ENCODE measurements around the gene FAM120C.

The FAM120C gene

GRCh38 chrX:54063361-54063760 lies 119.7 kb downstream of the FAM120C start:
- Histone ChIP-seq H3K27ac (replicated peaks) (no peak overlapping the region), H3K27me3 (ENCODE audit: insufficient read depth, poor library complexity, severe bottlenecking) (no peaks in the 10 kb centered on the region), H3K4me3 (replicated peaks; ENCODE audit: insufficient read depth, low read length) (no peak overlapping the region)
- no peak for DNase-seq (ENCODE audit: low read depth in 1 of 2, low spot score in 1 of 2)
- no peak for TF ChIP-seq SPI1 (IDR thresholded peaks at IDR 0.05; ENCODE audit: borderline replicate concordance, low read depth)
- TF ChIP-seq GABPA (IDR thresholded peaks at IDR 0.05; ENCODE audit: low read depth), result no peak
- TF ChIP-seq POLR2AphosphoS5 (IDR thresholded peaks at IDR 0.05; ENCODE audit: low read depth), result no peak
- no peak for TF ChIP-seq REST (IDR thresholded peaks at IDR 0.05; ENCODE audit: insufficient replicate concordance, low read depth)
- TF ChIP-seq CTCF (IDR thresholded peaks at IDR 0.05; ENCODE audit: insufficient read depth, low read length), result no peak

- no peak overlapping the region for H3K4me3 ChIP-seq (replicated peaks; ENCODE audit: insufficient read depth, low read length)
- no peak for TF ChIP-seq GABPA (IDR thresholded peaks at IDR 0.05; ENCODE audit: low read depth)
- no peak for TF ChIP-seq REST (IDR thresholded peaks at IDR 0.05; ENCODE audit: insufficient replicate concordance, low read depth)
- TF ChIP-seq CTCF (IDR thresholded peaks at IDR 0.05; ENCODE audit: insufficient read depth, low read length), result no peak
- no peak for TF ChIP-seq SPI1 (IDR thresholded peaks at IDR 0.05; ENCODE audit: borderline replicate concordance, low read depth)
- no peak for TF ChIP-seq POLR2AphosphoS5 (IDR thresholded peaks at IDR 0.05; ENCODE audit: low read depth)
- peak in 1 of 2 experiments; percentile 25 for DNase-seq (ENCODE audit: low read depth in 1 of 2, low spot score in 1 of 2)
- no peaks in the 10 kb centered on the region for H3K27me3 ChIP-seq (ENCODE audit: insufficient read depth, poor library complexity, severe bottlenecking)
- peak overlapping the region; percentile 14 for H3K27ac ChIP-seq (replicated peaks)
Observed at GRCh38 chrX:54049801-54050200, 133.3 kb downstream of the FAM120C start.

- Histone ChIP-seq H3K27ac (replicated peaks) (no peak overlapping the region), H3K27me3 (ENCODE audit: insufficient read depth, poor library complexity, severe bottlenecking) (no peaks in the 10 kb centered on the region), H3K4me3 (replicated peaks; ENCODE audit: insufficient read depth, low read length) (no peak overlapping the region)
- TF ChIP-seq REST (IDR thresholded peaks at IDR 0.05; ENCODE audit: insufficient replicate concordance, low read depth), result no peak
- no peak for TF ChIP-seq GABPA (IDR thresholded peaks at IDR 0.05; ENCODE audit: low read depth)
- no peak for DNase-seq (ENCODE audit: low read depth in 1 of 2, low spot score in 1 of 2)
Observed at GRCh38 chrX:54048412-54048811, 134.6 kb downstream of the FAM120C start.
